Hematopoietic multipotent progenitor cell treated with erythropoietin and hydrocortisone succinate and interleukin-3 and kit ligand, for 6 days (in vitro differentiated cells): Measurements from ENCODE around the gene SPEF1.

Experiments
- DNase-seq: peaks from one replicate; pipeline ENCODE4 v3.0.0-alpha.2; 2015

SPEF1 gene

GRCh38 chr20:3764659-3765058 lies 16.6 kb downstream of the SPEF1 start:
- DNase-seq = no peak

- DNase-seq = no peak
Observed at GRCh38 chr20:3763671-3764601, 17.3 kb downstream of the SPEF1 start.

- DNase-seq = no peak
Observed at GRCh38 chr20:3760655-3761348, 20.4 kb downstream of the SPEF1 start.

- no peak for DNase-seq
Observed at GRCh38 chr20:3759884-3760283, 21.4 kb downstream of the SPEF1 start.

GRCh38 chr20:3759316-3759823 lies 21.9 kb downstream of the SPEF1 start:
- DNase-seq = no peak

- no peak for DNase-seq
Observed at GRCh38 chr20:3758566-3758965, 22.7 kb downstream of the SPEF1 start.

- no peak for DNase-seq
Observed at GRCh38 chr20:3757268-3757667, 24.0 kb downstream of the SPEF1 start.

GRCh38 chr20:3755814-3756480 lies 25.3 kb downstream of the SPEF1 start:
- DNase-seq = no peak

GRCh38 chr20:3755269-3755668 lies 26.0 kb downstream of the SPEF1 start:
- no peak for DNase-seq

GRCh38 chr20:3754276-3754630 lies 27.0 kb downstream of the SPEF1 start:
- DNase-seq = no peak

GRCh38 chr20:3753501-3754275 lies 27.6 kb downstream of the SPEF1 start:
- DNase-seq = no peak

GRCh38 chr20:3753098-3753497 lies 28.1 kb downstream of the SPEF1 start:
- DNase-seq = peak; percentile 92

- no peak for DNase-seq
Observed at GRCh38 chr20:3752386-3752759, 28.9 kb downstream of the SPEF1 start.

GRCh38 chr20:3751675-3752385 lies 29.4 kb downstream of the SPEF1 start:
- peak; percentile 96 for DNase-seq

- no peak for DNase-seq
Observed at GRCh38 chr20:3751305-3751674, 30.0 kb downstream of the SPEF1 start.

- peak; percentile 71 for DNase-seq
Observed at GRCh38 chr20:3749689-3750531, 31.3 kb downstream of the SPEF1 start.

GRCh38 chr20:3749087-3749688 lies 32.1 kb downstream of the SPEF1 start:
- DNase-seq = no peak

GRCh38 chr20:3748073-3748472 lies 33.2 kb downstream of the SPEF1 start:
- DNase-seq = no peak

- DNase-seq = no peak
Observed at GRCh38 chr20:3747471-3747870, 33.8 kb downstream of the SPEF1 start.

- no peak for DNase-seq
Observed at GRCh38 chr20:3745686-3746173, 35.5 kb downstream of the SPEF1 start.
